Measurements from ENCODE around the gene MMP3. TPM values are rescaled to one million over a fixed set of nuclear protein-coding genes. Genes with fewer than 3 reads are reported as not detected.

MMP3 gene
- polyA plus RNA-seq, 1 experiment: 2.1 TPM

- CTCF ChIA-PET: interaction anchor here (0.6 to 1.4 kb wide), 9 partner anchors 9 to 221 kb away, joined by 3 to 9 read pairs (median 4); no protein-coding TSS in a partner anchor
Observed at GRCh38 chr11:102831489-102832440, 11.6 kb downstream of the MMP3 start.

GRCh38 chr11:102831128-102831488 is 12.3 kb downstream of the MMP3 start:
- Histone ChIP-seq H3K4me3 (ENCODE audit: low read depth, low read length) (no peak overlapping the region), H3K9me3 (ENCODE audit: control insufficient read depth, insufficient read depth, low read length) (peaks cover 5% of the 10 kb centered on the region; the same call in 1 of the 2 replicates), H3K27me3 (ENCODE audit: control insufficient read depth, insufficient read depth, low read length) (no peaks in the 10 kb centered on the region), H3K27ac (ENCODE audit: low read depth, low read length) (no peak overlapping the region)
- CTCF ChIA-PET: interaction anchor here (0.6 to 1.4 kb wide), 9 partner anchors 10 to 221 kb away, joined by 3 to 9 read pairs (median 4); no protein-coding TSS in a partner anchor
- no peak for DNase-seq (ENCODE audit: low read depth, low spot score)
- POLR2A ChIA-PET: interaction anchor here (0.6 kb wide), 1 partner anchor 1385 kb away, joined by 3 read pairs; no protein-coding TSS in a partner anchor
- no peak for TF ChIP-seq CTCF (IDR thresholded peaks at IDR 0.05; ENCODE audit: low read depth, low read length)

More at GRCh38 chr11:102831489-102832440, 11.6 kb downstream of the MMP3 start:
- Histone ChIP-seq H3K27ac (ENCODE audit: low read depth, low read length) (no peak overlapping the region), H3K27me3 (ENCODE audit: control insufficient read depth, insufficient read depth, low read length) (no peaks in the 10 kb centered on the region), H3K9me3 (ENCODE audit: control insufficient read depth, insufficient read depth, low read length) (peaks cover 3% of the 10 kb centered on the region; the same call in 1 of the 2 replicates), H3K4me3 (ENCODE audit: low read depth, low read length) (peak overlapping the region; percentile 31)
- DNase-seq (ENCODE audit: low read depth, low spot score): no peak
- POLR2A ChIA-PET: interaction anchor here (0.6 kb wide), 1 partner anchor 1386 kb away, joined by 3 read pairs; no protein-coding TSS in a partner anchor
- TF ChIP-seq CTCF (IDR thresholded peaks at IDR 0.05; ENCODE audit: low read depth, low read length): peak; percentile 57

GRCh38 chr11:102830001-102830727 is 13.2 kb downstream of the MMP3 start:
- Histone ChIP-seq H3K27ac (ENCODE audit: low read depth, low read length) (no peak overlapping the region), H3K27me3 (ENCODE audit: control insufficient read depth, insufficient read depth, low read length) (no peaks in the 10 kb centered on the region), H3K4me3 (ENCODE audit: low read depth, low read length) (no peak overlapping the region), H3K9me3 (ENCODE audit: control insufficient read depth, insufficient read depth, low read length) (peaks cover 6% of the 10 kb centered on the region; the same call in 1 of the 2 replicates)
- ChIA-PET POLR2A (no interaction called here), CTCF (interaction anchor here (1.0 to 1.6 kb wide), 2 partner anchors 20 to 111 kb away, joined by 3 to 5 read pairs; no protein-coding TSS in a partner anchor)
- TF ChIP-seq CTCF (IDR thresholded peaks at IDR 0.05; ENCODE audit: low read depth, low read length): no peak
- no peak for DNase-seq (ENCODE audit: low read depth, low spot score)

- Histone ChIP-seq H3K27me3 (ENCODE audit: control insufficient read depth, insufficient read depth, low read length) (no peaks in the 10 kb centered on the region), H3K9me3 (ENCODE audit: control insufficient read depth, insufficient read depth, low read length) (peaks cover 6% of the 10 kb centered on the region; the same call in 1 of the 2 replicates), H3K27ac (ENCODE audit: low read depth, low read length) (no peak overlapping the region), H3K4me3 (ENCODE audit: low read depth, low read length) (no peak overlapping the region)
- TF ChIP-seq CTCF (IDR thresholded peaks at IDR 0.05; ENCODE audit: low read depth, low read length): no peak
- POLR2A ChIA-PET: no interaction called here
- CTCF ChIA-PET: interaction anchor here (0.8 to 1.6 kb wide), 2 partner anchors 19 to 112 kb away, joined by 4 to 5 read pairs; no protein-coding TSS in a partner anchor
- no peak for DNase-seq (ENCODE audit: low read depth, low spot score)
Observed at GRCh38 chr11:102829316-102830000, 14.0 kb downstream of the MMP3 start.

All from AG04450 (cell line).